Loucy (cell line): ENCODE results near the gene ATF6.

Experiments
- EZH2phosphoT487 ChIP-seq: fragments of 200-600 bp; IDR thresholded peaks from 2 replicates; pipeline ENCODE4 v1.6.1; 2018; ENCODE audit warnings: antibody characterized with exemption, mild to moderate bottlenecking, moderate library complexity, borderline replicate concordance
- TF ChIP-seq, protein P1 (sequence below): fragments of 200-600 bp; sonication (generic); conservative IDR thresholded peaks from 2 replicates; pipeline ENCODE4 v1.5.1; 2014; ENCODE audit warnings: mild to moderate bottlenecking, antibody characterized with exemption, low read length

DNA sequence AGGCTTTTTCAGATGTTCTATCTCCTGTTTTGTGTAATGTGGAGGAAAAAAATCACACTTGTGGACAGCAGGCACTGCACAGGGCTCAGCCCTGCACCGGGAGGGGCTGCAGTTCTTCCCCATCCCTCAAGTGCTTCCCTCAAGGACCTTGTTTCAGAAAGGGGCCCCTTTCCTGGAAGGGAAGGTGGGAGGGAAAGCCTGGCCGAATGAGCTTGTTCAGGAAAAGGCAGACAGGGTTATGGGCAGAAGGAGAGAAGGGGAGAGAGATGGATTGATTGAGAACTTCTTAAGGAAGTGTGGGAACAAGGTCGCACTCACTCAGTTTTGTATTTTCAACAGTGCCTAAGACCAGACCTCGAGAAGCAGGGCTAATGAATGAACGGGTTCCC, 216.4 kb downstream of the ATF6 start:
- TF ChIP-seq, protein P1, sequence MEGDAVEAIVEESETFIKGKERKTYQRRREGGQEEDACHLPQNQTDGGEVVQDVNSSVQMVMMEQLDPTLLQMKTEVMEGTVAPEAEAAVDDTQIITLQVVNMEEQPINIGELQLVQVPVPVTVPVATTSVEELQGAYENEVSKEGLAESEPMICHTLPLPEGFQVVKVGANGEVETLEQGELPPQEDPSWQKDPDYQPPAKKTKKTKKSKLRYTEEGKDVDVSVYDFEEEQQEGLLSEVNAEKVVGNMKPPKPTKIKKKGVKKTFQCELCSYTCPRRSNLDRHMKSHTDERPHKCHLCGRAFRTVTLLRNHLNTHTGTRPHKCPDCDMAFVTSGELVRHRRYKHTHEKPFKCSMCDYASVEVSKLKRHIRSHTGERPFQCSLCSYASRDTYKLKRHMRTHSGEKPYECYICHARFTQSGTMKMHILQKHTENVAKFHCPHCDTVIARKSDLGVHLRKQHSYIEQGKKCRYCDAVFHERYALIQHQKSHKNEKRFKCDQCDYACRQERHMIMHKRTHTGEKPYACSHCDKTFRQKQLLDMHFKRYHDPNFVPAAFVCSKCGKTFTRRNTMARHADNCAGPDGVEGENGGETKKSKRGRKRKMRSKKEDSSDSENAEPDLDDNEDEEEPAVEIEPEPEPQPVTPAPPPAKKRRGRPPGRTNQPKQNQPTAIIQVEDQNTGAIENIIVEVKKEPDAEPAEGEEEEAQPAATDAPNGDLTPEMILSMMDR, result no peak
- TF ChIP-seq EZH2phosphoT487, result no peak
